GM21717 (cell line): ENCODE results near the gene CX3CL1.

ENCODE experiments used
- ATAC-seq: cut with Tn5 transposase; IDR thresholded peaks from one replicate; pipeline ENCODE4 v1.9.1; 2021; ENCODE audit warnings: mild to moderate bottlenecking, moderate library complexity; ENCODE audit not compliant: unreplicated experiment

The CX3CL1 gene

GRCh38 chr16:57432989-57433388 is 60.7 kb downstream of the CX3CL1 start:
- ATAC-seq = no peak

- no peak for ATAC-seq
These were observed 61.7 kb downstream of the CX3CL1 start for GRCh38 chr16:57434003-57434402.
